Keratinocyte (primary cell): Measurements from ENCODE around the gene CPSF4. TPM values are rescaled to one million over a fixed set of nuclear protein-coding genes. Genes with fewer than 3 reads are reported as not detected.

Experiments used
- DNase-seq: peaks from one replicate; pipeline ENCODE4 v3.0.0-alpha.2; 2011; ENCODE audit warnings: low read depth, missing footprints, low spot score
- FAIRE-seq: peaks from 2 replicates; lab custom pipeline; 2011; peaks lifted over from hg19 to GRCh38; lab: Jason Lieb, UNC
- H2AFZ ChIP-seq: 2 replicates; pipeline ENCODE4 v1.6.0; 2012; ENCODE audit warnings: low read length, control low read depth, inconsistent platforms; ENCODE audit not compliant: control insufficient read depth
- H3K27ac ChIP-seq: 2 replicates; pipeline ENCODE4 v1.5.1; 2011; ENCODE audit warnings: low read length; ENCODE audit not compliant: control insufficient read depth, insufficient read depth
- H3K27me3 ChIP-seq: 3 replicates; pipeline ENCODE4 v1.6.0; 2011; ENCODE audit warnings: low read length; ENCODE audit not compliant: control insufficient read depth, insufficient read depth; ENCODE audit errors: extremely low read depth
- H3K36me3 ChIP-seq, 2 experiments: 2 replicates in 1 of 2; 3 replicates in 1 of 2; pipeline ENCODE4 v1.5.1; 2011; ENCODE audit warnings: low read length in 2 of 2, mild to moderate bottlenecking in 1 of 2; ENCODE audit not compliant: control insufficient read depth in 2 of 2, insufficient read depth in 2 of 2; ENCODE audit errors: extremely low read depth in 1 of 2
- H3K4me1 ChIP-seq: 3 replicates; pipeline ENCODE4 v1.5.1; 2011; ENCODE audit warnings: low read length; ENCODE audit not compliant: control insufficient read depth, insufficient read depth; ENCODE audit errors: extremely low read depth
- H3K4me2 ChIP-seq: 3 replicates; pipeline ENCODE4 v1.6.0; 2011; ENCODE audit warnings: low read depth, low read length; ENCODE audit not compliant: control insufficient read depth, insufficient read depth; ENCODE audit errors: extremely low read depth
- H3K4me3 ChIP-seq, 3 experiments: fragments of 200-600 bp in 1 of 3; sonication (generic) in 1 of 3; 2 replicates in 2 of 3; 3 replicates in 1 of 3; pipeline ENCODE4 v1.5.1; 2011 to 2016; ENCODE audit warnings: low read length in 3 of 3, mild to moderate bottlenecking in 3 of 3, control low read depth in 2 of 3, inconsistent platforms in 1 of 3, low read depth in 1 of 3, mixed read lengths in 1 of 3, mixed run types in 1 of 3, moderate library complexity in 1 of 3; ENCODE audit not compliant: control insufficient read depth in 2 of 3, insufficient read depth in 2 of 3; ENCODE audit errors: extremely low read depth in 1 of 3
- H3K79me2 ChIP-seq: 2 replicates; pipeline ENCODE4 v1.6.0; 2012; ENCODE audit warnings: low read length; ENCODE audit not compliant: control insufficient read depth, insufficient read depth
- H3K9ac ChIP-seq: 3 replicates; pipeline ENCODE4 v1.6.0; 2011; ENCODE audit warnings: low read length; ENCODE audit not compliant: control insufficient read depth, insufficient read depth; ENCODE audit errors: extremely low read depth
- H3K9me1 ChIP-seq: 3 replicates; pipeline ENCODE4 v1.6.0; 2011; ENCODE audit warnings: low read length; ENCODE audit not compliant: control insufficient read depth, insufficient read depth; ENCODE audit errors: extremely low read depth
- H3K9me3 ChIP-seq: 2 replicates; pipeline ENCODE4 v1.5.1; 2012; ENCODE audit warnings: low read depth, low read length; ENCODE audit not compliant: control insufficient read depth
- H4K20me1 ChIP-seq: 3 replicates; pipeline ENCODE4 v1.6.0; 2011; ENCODE audit warnings: low read length; ENCODE audit not compliant: control insufficient read depth, insufficient read depth; ENCODE audit errors: extremely low read depth
- EZH2 ChIP-seq: IDR thresholded peaks from one replicate; pipeline ENCODE4 v1.6.1; 2012; ENCODE audit warnings: inconsistent platforms, mild to moderate bottlenecking, low read length, moderate library complexity
- dilution Hi-C: fragments of 300-500 bp; cut with MboI; formaldehyde crosslinking; loops from one replicate; pipeline ENCODE4 v1.7.0; 2020; ENCODE audit warnings: low sequenced_read_pairs; ENCODE audit not compliant: extremely low pct_ligation_motif_present
- polyA plus RNA-seq, 5 experiments: library from polyadenylated mRNA; depleted of rRNA in 3 of 5; stranded (reverse) in 3 of 5; stranded (forward) in 1 of 5; unstranded in 1 of 5; fragments of >200 nt; gene quantifications; 1 replicate in 1 of 5; 2 replicates in 3 of 5; 3 replicates in 1 of 5; pipeline versions ENCODE4 v1.2.1 to v1.2.3, GENCODE V29; 2011 to 2012; ENCODE audit warnings: missing spikeins in 2 of 5, low read depth in 1 of 5, low replicate concordance in 1 of 5
- TF ChIP-seq, protein P1 (sequence below), 3 experiments: IDR thresholded peaks in 1 of 3; conservative IDR thresholded peaks in 1 of 3; optimal IDR thresholded peaks in 1 of 3; 2 replicates in 2 of 3; 3 replicates in 1 of 3; pipeline versions ENCODE3 to v1.5.1; 2011; ENCODE audit warnings: low read length in 3 of 3, mild to moderate bottlenecking in 3 of 3, moderate library complexity in 2 of 3, control low read depth in 1 of 3, inconsistent platforms in 1 of 3; ENCODE audit not compliant: insufficient read depth in 2 of 3; ENCODE audit errors: extremely low read depth in 1 of 3

Gene CPSF4
- polyA plus RNA-seq, 1 donor (not counting 4 experiments of a cell fraction or from before 2014, with no cell fraction given): 25.0 TPM

DNA sequence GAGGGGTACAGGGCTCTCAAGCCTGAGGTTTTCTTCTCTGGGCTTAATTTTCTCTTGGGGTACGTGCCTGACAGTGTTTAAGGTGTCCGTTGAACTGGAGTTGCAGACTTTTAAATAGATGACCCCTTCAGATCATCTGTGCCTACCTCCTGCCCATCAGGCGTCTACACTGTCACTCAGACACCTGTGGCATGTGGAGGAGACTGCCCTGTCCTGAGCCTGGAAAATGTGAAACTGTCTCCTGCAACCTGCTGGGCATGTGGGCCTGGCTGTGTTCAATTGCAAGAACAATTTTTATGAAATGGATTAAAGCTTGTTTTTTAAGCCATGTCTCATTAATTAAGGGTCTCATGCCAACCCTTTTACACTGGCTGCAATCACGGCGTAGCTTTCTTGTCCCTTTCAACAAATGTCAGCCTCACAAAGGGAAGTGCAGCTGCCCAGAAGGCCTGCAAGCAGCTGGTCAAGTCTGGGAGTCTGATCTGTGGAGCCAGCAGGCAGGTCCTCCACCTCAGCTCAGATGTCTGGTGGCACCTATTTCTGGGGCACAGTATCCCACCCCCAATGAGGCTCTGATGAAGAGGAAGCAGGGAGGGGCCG, 18.4 kb downstream of the CPSF4 start:
- Histone ChIP-seq H3K9ac (no peak overlapping the region), H3K27ac (no peak overlapping the region), H2AFZ (no peak overlapping the region), H3K9me1 (peaks cover 4% of the 10 kb centered on the region), H3K36me3 (peaks cover 35 to 71% of the 10 kb centered on the region in 2 experiments), H3K27me3 (no peaks in the 10 kb centered on the region), H4K20me1 (peaks cover 19% of the 10 kb centered on the region), H3K4me3 (no peak overlapping the region), H3K9me3 (no peaks in the 10 kb centered on the region), H3K4me1 (peaks cover 12% of the 10 kb centered on the region), H3K4me2 (no peak overlapping the region), H3K79me2 (peaks cover 58% of the 10 kb centered on the region)
- DNase-seq (no peak), FAIRE-seq (no peak)
- dilution Hi-C loops: no loop called here
- TF ChIP-seq, protein P1, sequence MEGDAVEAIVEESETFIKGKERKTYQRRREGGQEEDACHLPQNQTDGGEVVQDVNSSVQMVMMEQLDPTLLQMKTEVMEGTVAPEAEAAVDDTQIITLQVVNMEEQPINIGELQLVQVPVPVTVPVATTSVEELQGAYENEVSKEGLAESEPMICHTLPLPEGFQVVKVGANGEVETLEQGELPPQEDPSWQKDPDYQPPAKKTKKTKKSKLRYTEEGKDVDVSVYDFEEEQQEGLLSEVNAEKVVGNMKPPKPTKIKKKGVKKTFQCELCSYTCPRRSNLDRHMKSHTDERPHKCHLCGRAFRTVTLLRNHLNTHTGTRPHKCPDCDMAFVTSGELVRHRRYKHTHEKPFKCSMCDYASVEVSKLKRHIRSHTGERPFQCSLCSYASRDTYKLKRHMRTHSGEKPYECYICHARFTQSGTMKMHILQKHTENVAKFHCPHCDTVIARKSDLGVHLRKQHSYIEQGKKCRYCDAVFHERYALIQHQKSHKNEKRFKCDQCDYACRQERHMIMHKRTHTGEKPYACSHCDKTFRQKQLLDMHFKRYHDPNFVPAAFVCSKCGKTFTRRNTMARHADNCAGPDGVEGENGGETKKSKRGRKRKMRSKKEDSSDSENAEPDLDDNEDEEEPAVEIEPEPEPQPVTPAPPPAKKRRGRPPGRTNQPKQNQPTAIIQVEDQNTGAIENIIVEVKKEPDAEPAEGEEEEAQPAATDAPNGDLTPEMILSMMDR (optimal IDR thresholded peaks at IDR 0.05 in 1 of 3, IDR thresholded peaks at IDR 0.05 in 1 of 3, conservative IDR thresholded peaks at IDR 0.05 in 1 of 3; ENCODE audit: extremely low read depth in 1 of 3, insufficient read depth in 2 of 3, low read length in 3 of 3): no peak
- TF ChIP-seq EZH2: no peak

DNA sequence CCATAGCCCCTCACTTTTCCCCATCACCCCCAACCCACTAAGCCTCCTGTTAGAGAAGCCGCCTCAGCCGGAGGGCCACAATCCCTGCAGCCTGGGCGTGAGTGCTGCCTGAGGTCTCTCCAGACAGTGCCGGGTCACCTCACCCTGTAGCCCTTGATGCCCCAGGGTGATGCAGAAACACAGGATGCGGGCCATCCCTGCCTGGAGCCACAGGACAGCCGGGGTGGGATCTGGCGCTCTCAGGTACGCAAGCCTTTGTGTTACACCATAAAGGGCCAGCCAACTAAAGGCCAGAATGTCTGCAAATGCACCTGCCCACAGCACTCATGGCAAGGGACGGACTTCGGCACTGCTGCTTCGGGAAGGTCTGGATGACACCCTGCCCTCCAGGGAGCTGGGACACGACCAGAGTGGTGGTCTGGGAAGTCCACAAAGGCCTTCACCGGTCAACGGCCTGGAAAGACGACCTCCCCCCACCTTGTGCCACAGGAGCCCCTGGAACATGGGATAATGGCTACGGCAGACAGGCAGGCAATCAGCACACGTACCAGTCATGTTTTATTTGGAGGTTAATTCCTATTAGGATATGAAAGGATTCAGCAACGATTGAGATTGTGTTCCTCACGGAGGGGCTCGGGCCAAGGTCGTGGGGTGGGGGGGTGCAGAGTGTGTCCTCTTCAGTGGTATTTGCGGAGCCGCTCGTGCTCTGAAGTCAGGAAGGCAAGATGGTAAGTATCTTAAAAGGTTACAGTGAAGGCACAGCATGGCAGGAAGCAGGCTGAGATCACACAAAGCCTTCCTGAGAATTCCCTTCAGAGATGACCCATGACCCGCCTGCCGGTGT, 19.1 kb downstream of the CPSF4 start:
- peaks cover 19% of the 10 kb centered on the region for H4K20me1 ChIP-seq
- no peak for DNase-seq
- no peak for TF ChIP-seq EZH2
- TF ChIP-seq, protein P1 (optimal IDR thresholded peaks at IDR 0.05 in 1 of 3, IDR thresholded peaks at IDR 0.05 in 1 of 3, conservative IDR thresholded peaks at IDR 0.05 in 1 of 3; ENCODE audit: extremely low read depth in 1 of 3, insufficient read depth in 2 of 3, low read length in 3 of 3): no peak
- peaks cover 12% of the 10 kb centered on the region for H3K4me1 ChIP-seq
- H3K4me3 ChIP-seq: no peak overlapping the region
- peaks cover 35 to 68% of the 10 kb centered on the region in 2 experiments for H3K36me3 ChIP-seq
- H3K4me2 ChIP-seq: no peak overlapping the region
- H3K27ac ChIP-seq: no peak overlapping the region
- no peaks in the 10 kb centered on the region for H3K9me3 ChIP-seq
- H3K27me3 ChIP-seq: no peaks in the 10 kb centered on the region
- dilution Hi-C loops: no loop called here
- H2AFZ ChIP-seq: no peak overlapping the region
- FAIRE-seq: no peak
- H3K9me1 ChIP-seq: peaks cover 4% of the 10 kb centered on the region
- H3K79me2 ChIP-seq: peaks cover 65% of the 10 kb centered on the region
- H3K9ac ChIP-seq: no peak overlapping the region
